GM19324 (cell line): ENCODE data around the gene YTHDC2.
A peak's percentile ranks its signal among the peaks of the same experiment; 100 is the strongest.
"Not testable (repeated sequence)": the region's sequence is repeated elsewhere in the genome, so short reads cannot be mapped to it uniquely, and the experiment has no call there.

Experiments
- ATAC-seq: cut with Tn5 transposase; IDR thresholded peaks from one replicate; pipeline ENCODE4 v1.9.1; 2021; ENCODE audit warnings: mild to moderate bottlenecking, moderate library complexity; ENCODE audit not compliant: unreplicated experiment, low FRiP score

Gene YTHDC2

GRCh38 chr5:113600255-113600905 lies 86.9 kb downstream of the YTHDC2 start:
- ATAC-seq, result no peak

GRCh38 chr5:113601423-113601822 lies 87.9 kb downstream of the YTHDC2 start:
- no peak for ATAC-seq

- not testable (repeated sequence) for ATAC-seq
These were observed 89.8 kb downstream of the YTHDC2 start for GRCh38 chr5:113603246-113603645.

GRCh38 chr5:113606298-113607134 lies 93.0 kb downstream of the YTHDC2 start:
- ATAC-seq, result peak; percentile 67

- no peak for ATAC-seq
These were observed 93.9 kb downstream of the YTHDC2 start for GRCh38 chr5:113607361-113607760.

GRCh38 chr5:113608113-113608596 lies 94.7 kb downstream of the YTHDC2 start:
- ATAC-seq, result no peak

- ATAC-seq, result peak; percentile 62
These were observed 98.6 kb downstream of the YTHDC2 start for GRCh38 chr5:113612060-113612496.

- ATAC-seq, result no peak
These were observed 100.7 kb downstream of the YTHDC2 start for GRCh38 chr5:113614191-113614590.

GRCh38 chr5:113615708-113616107 lies 102.2 kb downstream of the YTHDC2 start:
- ATAC-seq, result no peak

GRCh38 chr5:113617191-113617796 lies 103.8 kb downstream of the YTHDC2 start:
- no peak for ATAC-seq

GRCh38 chr5:113632996-113633395 lies 119.5 kb downstream of the YTHDC2 start:
- ATAC-seq, result no peak

- ATAC-seq, result no peak
These were observed 121.5 kb downstream of the YTHDC2 start for GRCh38 chr5:113634957-113635356.

- ATAC-seq, result no peak
These were observed 128.2 kb downstream of the YTHDC2 start for GRCh38 chr5:113641715-113642114.
